H7 (cell line): ENCODE data around the gene MGLL. TPM values are rescaled to one million over a fixed set of nuclear protein-coding genes. Genes with fewer than 3 reads are reported as not detected.
"Not testable (repeated sequence)": the region's sequence is repeated elsewhere in the genome, so short reads cannot be mapped to it uniquely, and the experiment has no call there.

ENCODE experiments used
- DNase-seq: peaks from one replicate; pipeline ENCODE4 v3.0.0; 2012
- H3K27me3 ChIP-seq: 2 replicates; pipeline ENCODE4 v1.6.0; 2011; ENCODE audit warnings: mild to moderate bottlenecking, low read length; ENCODE audit not compliant: control insufficient read depth, insufficient read depth
- H3K36me3 ChIP-seq: replicated peaks from 2 replicates; pipeline ENCODE4 v1.5.1; 2011; ENCODE audit warnings: low read length; ENCODE audit not compliant: control insufficient read depth, insufficient read depth
- H3K4me3 ChIP-seq: 2 replicates; pipeline ENCODE4 v1.5.1; 2011; ENCODE audit warnings: low read depth, mild to moderate bottlenecking, control low read depth, low read length, moderate library complexity; ENCODE audit not compliant: insufficient read depth
- total RNA-seq: library from RNA; depleted of rRNA; stranded (reverse); fragments of >200 nt; shearing (Covaris generic); gene quantifications from 2 replicates; pipeline ENCODE4 v1.2.3, GENCODE V29; 2014

MGLL gene
- total RNA-seq, 1 experiment from 2014 or later, result 0.31 TPM

DNA sequence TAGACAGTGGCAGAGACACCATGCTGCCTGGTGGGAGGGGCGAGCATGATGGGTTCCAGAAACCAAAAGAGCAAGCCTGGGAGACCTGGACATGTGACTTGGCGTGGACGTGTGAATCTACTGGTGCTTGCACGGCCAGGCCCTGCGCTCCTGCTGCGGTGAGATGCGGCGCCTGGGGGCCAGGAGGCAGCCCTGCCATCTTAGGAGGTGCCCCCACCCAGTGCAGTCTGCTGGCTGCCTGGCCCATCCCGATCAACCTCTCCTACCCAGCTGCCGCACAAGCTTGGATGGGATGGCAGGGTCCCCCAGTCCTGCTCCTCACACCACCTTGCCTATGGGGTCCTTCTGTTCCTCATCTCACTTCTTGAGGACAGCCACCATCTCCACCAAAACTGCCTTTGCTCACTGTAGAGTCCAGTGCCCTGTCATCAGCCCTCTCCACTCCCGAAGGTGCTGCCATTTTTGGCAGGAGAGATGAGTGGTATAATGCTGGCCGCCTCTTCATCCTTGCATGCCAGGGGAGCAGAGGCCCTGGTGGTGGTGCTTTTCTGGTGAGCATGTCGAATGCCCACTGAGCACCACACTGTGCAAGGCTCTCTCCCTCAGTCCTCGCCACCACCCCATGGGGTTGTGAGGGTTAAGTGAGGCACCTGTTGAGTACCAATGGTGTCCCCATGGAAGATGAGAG, 152.6 kb downstream of the MGLL start:
- peaks cover 2% of the 10 kb centered on the region for H3K36me3 ChIP-seq
- H3K27me3 ChIP-seq, result peaks cover 12% of the 10 kb centered on the region; the same call in 1 of the 2 replicates
- H3K4me3 ChIP-seq, result no peak overlapping the region
- no peak for DNase-seq

DNA sequence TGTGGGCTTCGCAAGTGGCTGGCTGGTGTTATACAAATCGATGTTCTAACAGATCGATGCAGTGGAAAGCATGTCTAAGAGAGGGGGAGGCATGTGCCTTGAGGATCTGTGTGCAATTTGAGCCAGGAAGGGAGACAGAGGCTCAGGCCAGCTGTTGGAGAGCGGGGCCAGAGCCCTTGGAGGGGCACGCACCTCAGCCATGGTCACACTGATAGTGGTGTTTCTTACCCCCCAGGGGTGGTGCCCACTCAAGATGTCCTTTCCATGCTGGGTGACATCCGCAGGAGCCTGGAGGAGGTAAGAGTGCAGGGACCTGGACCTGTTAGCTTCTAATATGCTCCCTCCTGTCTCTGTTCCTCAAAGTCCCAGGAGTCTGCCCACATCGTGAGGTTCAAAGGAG, 153.4 kb downstream of the MGLL start:
- no peak for DNase-seq
- Histone ChIP-seq H3K27me3 (peaks cover 8% of the 10 kb centered on the region; the same call in 1 of the 2 replicates), H3K4me3 (no peak overlapping the region), H3K36me3 (peaks cover 2% of the 10 kb centered on the region)

GRCh38 chr3:127667119-127667681, 155.1 kb downstream of the MGLL start:
- no peak overlapping the region for H3K4me3 ChIP-seq
- no peak for DNase-seq
- peaks cover 4% of the 10 kb centered on the region; the same call in 1 of the 2 replicates for H3K27me3 ChIP-seq
- H3K36me3 ChIP-seq, result peaks cover 2% of the 10 kb centered on the region

- no peak for DNase-seq
- peaks cover 2% of the 10 kb centered on the region for H3K36me3 ChIP-seq
- H3K4me3 ChIP-seq, result no peak overlapping the region
- H3K27me3 ChIP-seq, result no peaks in the 10 kb centered on the region; the same call in 1 of the 2 replicates
Observed at GRCh38 chr3:127666676-127667075, 155.6 kb downstream of the MGLL start.

- no peak overlapping the region for H3K4me3 ChIP-seq
Observed at GRCh38 chr3:127665586-127665985, 156.7 kb downstream of the MGLL start.

DNA sequence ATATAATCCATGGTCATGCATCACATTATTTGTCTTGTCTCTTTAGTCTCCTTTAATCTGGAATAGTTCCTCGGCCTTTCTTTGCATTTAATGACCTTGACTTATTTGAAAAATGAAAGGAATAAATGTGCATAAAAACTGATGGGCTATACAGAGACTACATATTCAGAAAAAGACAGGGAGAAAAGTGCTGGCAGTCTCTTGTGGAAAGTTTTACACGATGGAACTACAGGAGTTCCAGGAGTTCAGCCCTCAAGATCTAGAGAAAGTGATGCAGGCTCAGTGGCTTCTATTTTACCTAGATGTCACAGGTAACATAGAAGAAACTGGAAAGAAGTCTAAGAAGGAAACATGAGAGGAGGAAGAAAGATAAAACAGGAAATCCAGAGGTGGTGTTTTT, 157.2 kb downstream of the MGLL start:
- Histone ChIP-seq H3K4me3 (no peak overlapping the region), H3K36me3 (peaks cover 5% of the 10 kb centered on the region), H3K27me3 (no peaks in the 10 kb centered on the region)
- no peak for DNase-seq

More at GRCh38 chr3:127665586-127665985, 156.7 kb downstream of the MGLL start:
- H3K36me3 ChIP-seq, result peaks cover 5% of the 10 kb centered on the region
- no peak for DNase-seq
- no peaks in the 10 kb centered on the region for H3K27me3 ChIP-seq

DNA sequence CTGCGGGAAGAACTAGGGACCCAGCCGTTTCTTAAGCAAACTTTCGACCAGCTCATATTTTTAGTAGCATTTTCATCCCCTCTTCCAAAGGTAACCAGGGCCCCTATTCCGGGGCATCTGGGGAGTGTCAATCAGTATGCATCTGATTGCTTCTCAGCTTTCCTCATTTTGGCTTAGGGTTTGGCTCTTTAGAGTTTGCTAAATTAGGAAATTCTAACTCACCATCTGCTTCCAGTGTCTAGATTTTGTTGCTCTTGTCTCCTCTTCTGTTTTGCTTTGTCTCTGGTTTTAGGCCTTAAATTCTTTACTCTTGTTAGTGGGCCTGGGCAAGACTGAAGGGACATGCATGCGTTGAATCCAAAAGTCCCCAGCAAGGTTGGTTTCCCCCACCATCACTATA, 159.2 kb downstream of the MGLL start:
- Histone ChIP-seq H3K4me3 (no peak overlapping the region), H3K36me3 (peaks cover 5% of the 10 kb centered on the region), H3K27me3 (no peaks in the 10 kb centered on the region)
- DNase-seq, result no peak

- no peak for DNase-seq
- Histone ChIP-seq H3K27me3 (no peaks in the 10 kb centered on the region), H3K36me3 (peaks cover 5% of the 10 kb centered on the region), H3K4me3 (no peak overlapping the region)
Observed at GRCh38 chr3:127662001-127662469, 160.3 kb downstream of the MGLL start.

DNA sequence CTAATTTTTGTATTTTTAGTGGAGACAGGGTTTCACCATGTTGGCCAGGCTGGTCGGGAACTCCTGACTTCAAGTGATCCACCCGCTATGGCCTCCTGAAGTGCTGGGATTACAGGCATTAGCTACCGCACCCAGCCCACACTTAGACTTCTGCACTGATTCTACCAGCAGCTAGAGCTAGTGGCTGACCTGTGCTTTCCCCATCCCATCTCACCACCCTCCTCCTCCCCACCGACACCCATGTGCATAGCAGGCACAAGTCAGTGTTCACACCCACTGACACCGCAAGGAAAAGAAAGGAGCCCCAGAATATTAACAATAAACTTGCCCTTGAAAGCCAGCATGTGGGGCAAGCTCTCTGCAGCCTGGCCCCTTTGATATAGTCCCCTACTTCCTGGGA, 160.7 kb downstream of the MGLL start:
- Histone ChIP-seq H3K36me3 (peaks cover 5% of the 10 kb centered on the region), H3K27me3 (no peaks in the 10 kb centered on the region), H3K4me3 (no peak overlapping the region)
- DNase-seq, result no peak

GRCh38 chr3:127660621-127661251, 161.6 kb downstream of the MGLL start:
- peaks cover 5% of the 10 kb centered on the region for H3K36me3 ChIP-seq

GRCh38 chr3:127658234-127658633, 164.1 kb downstream of the MGLL start:
- DNase-seq, result no peak

More at GRCh38 chr3:127660621-127661251, 161.6 kb downstream of the MGLL start:
- no peaks in the 10 kb centered on the region for H3K27me3 ChIP-seq
- no peak overlapping the region for H3K4me3 ChIP-seq
- DNase-seq, result no peak

GRCh38 chr3:127656906-127657305, 165.4 kb downstream of the MGLL start:
- H3K4me3 ChIP-seq, result no peak overlapping the region
- no peaks in the 10 kb centered on the region for H3K27me3 ChIP-seq
- DNase-seq, result no peak
- peaks cover 4% of the 10 kb centered on the region for H3K36me3 ChIP-seq

More at GRCh38 chr3:127658234-127658633, 164.1 kb downstream of the MGLL start:
- Histone ChIP-seq H3K36me3 (peaks cover 4% of the 10 kb centered on the region), H3K27me3 (no peaks in the 10 kb centered on the region), H3K4me3 (no peak overlapping the region)

DNA sequence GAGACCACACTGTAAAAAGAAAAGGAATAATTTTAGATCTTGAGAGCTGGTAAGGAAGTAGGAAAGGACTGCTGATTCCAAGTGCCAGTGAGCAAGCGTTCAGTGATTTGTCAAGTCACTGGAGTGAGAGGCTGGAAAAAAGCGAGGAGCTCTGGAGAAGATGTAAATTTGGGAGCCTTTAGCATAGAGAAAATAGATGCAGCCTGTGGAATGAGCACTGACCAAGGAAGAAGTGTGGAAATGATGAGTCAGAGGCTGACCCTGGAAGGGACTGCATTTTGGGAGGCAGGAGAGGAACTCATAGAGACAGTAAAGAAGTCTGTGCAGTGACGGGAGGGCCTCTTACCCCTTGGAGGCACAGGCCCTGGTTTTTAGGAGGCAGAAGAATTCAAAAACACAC, 166.7 kb downstream of the MGLL start:
- H3K27me3 ChIP-seq, result no peaks in the 10 kb centered on the region
- H3K4me3 ChIP-seq, result no peak overlapping the region
- DNase-seq, result no peak
- H3K36me3 ChIP-seq, result no peaks in the 10 kb centered on the region; the same call in 1 of the 2 replicates

DNA sequence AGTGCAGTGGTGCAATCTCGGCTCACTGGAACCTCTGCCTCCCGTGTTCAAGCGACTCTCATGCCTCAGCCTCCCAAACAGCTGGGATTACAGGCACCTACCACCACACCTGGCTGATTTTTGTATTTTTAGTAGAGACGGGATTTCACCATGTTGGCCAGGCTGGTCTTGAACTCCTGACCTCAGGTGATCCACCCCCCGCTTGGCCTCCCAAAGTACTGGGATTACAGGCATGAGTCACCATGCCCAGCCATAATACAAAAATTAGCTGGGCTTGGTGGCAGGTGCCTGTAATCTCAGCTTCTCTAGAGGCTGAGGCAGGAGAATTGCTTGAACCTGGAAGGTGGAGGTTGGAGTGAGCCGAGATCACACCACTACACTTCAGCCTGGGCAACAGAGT, 167.3 kb downstream of the MGLL start:
- not testable (repeated sequence) for DNase-seq, H3K27me3 ChIP-seq, H3K4me3 ChIP-seq, H3K36me3 ChIP-seq

DNA sequence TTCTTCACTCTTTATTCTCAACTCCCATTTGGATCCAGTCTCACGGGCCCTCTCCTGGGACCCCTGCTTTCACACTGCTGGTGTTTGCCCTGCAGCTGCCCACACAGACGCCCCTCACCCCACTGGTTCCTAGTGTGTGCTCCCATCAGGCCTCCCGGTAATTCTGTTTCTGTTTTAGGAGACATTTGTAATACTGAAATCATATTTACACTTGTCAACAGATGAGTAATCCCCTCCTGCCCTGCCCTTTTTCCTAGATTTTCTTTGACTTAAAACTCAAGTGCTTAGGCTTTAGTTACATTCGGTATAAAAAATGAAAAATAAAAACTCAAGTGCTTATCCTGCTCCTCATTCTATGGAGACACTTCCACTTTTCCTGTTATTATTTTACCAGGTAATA, 167.9 kb downstream of the MGLL start:
- no peaks in the 10 kb centered on the region for H3K27me3 ChIP-seq
- H3K36me3 ChIP-seq, result no peaks in the 10 kb centered on the region; the same call in 1 of the 2 replicates
- DNase-seq, result no peak
- no peak overlapping the region for H3K4me3 ChIP-seq
